ENCODE measurements around the gene CHI3L2.

- TF ChIP-seq CTCF (IDR thresholded peaks at IDR 0.05) (no peak), POLR2A (IDR thresholded peaks at IDR 0.05) (no peak)
Measured at GRCh38 chr1:111283838-111284237, 56.3 kb downstream of the CHI3L2 start.

Measured in heart left ventricle (tissue), 13 donors.